Stimulated activated CD4-positive, alpha-beta T cell treated with anti-CD3 and anti-CD28 coated beads, Interleukin-4, amount 100 ng/mL, for 1 hour (primary cell): ENCODE data around the gene GPI.
"Not testable (repeated sequence)": the region's sequence is repeated elsewhere in the genome, so short reads cannot be mapped to it uniquely, and the experiment has no call there.

ENCODE experiments used
- DNase-seq: peaks from one replicate; pipeline ENCODE4 v3.0.0-alpha.2; 2020

The GPI gene

GRCh38 chr19:34364830-34365462 lies at the start of gene GPI:
TSS of gene GPI (plus strand) at chr19:34365196. CDS start at chr19:34365267, 71 bp downstream.
- DNase-seq = peak; percentile 78

- no peak for DNase-seq
These were observed 48.7 kb upstream of the GPI start for GRCh38 chr19:34316247-34316646.

- DNase-seq = no peak
These were observed 48.2 kb upstream of the GPI start for GRCh38 chr19:34316741-34317301.

- no peak for DNase-seq
These were observed 47.6 kb upstream of the GPI start for GRCh38 chr19:34317311-34317927.

GRCh38 chr19:34319230-34319585 lies 45.8 kb upstream of the GPI start:
- DNase-seq = no peak

GRCh38 chr19:34319785-34320184 lies 45.2 kb upstream of the GPI start:
- DNase-seq = no peak

GRCh38 chr19:34320277-34320676 lies 44.7 kb upstream of the GPI start:
- DNase-seq = no peak

GRCh38 chr19:34321735-34322134 lies 43.3 kb upstream of the GPI start:
- DNase-seq = no peak

GRCh38 chr19:34323433-34324204 lies 41.4 kb upstream of the GPI start:
- DNase-seq = no peak

GRCh38 chr19:34324320-34324719 lies 40.7 kb upstream of the GPI start:
- DNase-seq = no peak

- no peak for DNase-seq
These were observed 39.8 kb upstream of the GPI start for GRCh38 chr19:34325181-34325580.

GRCh38 chr19:34325981-34326787 lies 38.8 kb upstream of the GPI start:
- no peak for DNase-seq

- DNase-seq = no peak
These were observed 37.1 kb upstream of the GPI start for GRCh38 chr19:34327851-34328250.

- DNase-seq = no peak
These were observed 36.0 kb upstream of the GPI start for GRCh38 chr19:34328982-34329381.

- no peak for DNase-seq
These were observed 34.9 kb upstream of the GPI start for GRCh38 chr19:34330116-34330515.

- not testable (repeated sequence) for DNase-seq
These were observed 34.4 kb upstream of the GPI start for GRCh38 chr19:34330596-34330995.

- not testable (repeated sequence) for DNase-seq
These were observed 33.4 kb upstream of the GPI start for GRCh38 chr19:34331596-34331995.

GRCh38 chr19:34332027-34332760 lies 32.8 kb upstream of the GPI start:
- DNase-seq = no peak

- no peak for DNase-seq
These were observed 29.1 kb upstream of the GPI start for GRCh38 chr19:34335914-34336313.

GRCh38 chr19:34336781-34337271 lies 28.2 kb upstream of the GPI start:
- DNase-seq = peak; percentile 33

- no peak for DNase-seq
These were observed 27.3 kb upstream of the GPI start for GRCh38 chr19:34337739-34338138.
